GM12875 (cell line): Measurements from ENCODE around the gene WNK2.

ENCODE experiments used
- H3K4me3 ChIP-seq: one replicate; pipeline ENCODE4 v1.5.1; 2011; ENCODE audit warnings: low read depth, low read length, control low read depth
- CTCF ChIP-seq: IDR thresholded peaks from 2 replicates; pipeline ENCODE4 v1.5.1; 2011; ENCODE audit warnings: low read depth, mild to moderate bottlenecking, control low read depth, inconsistent platforms, low read length, moderate library complexity, borderline replicate concordance; ENCODE audit not compliant: insufficient read depth

Gene WNK2

GRCh38 chr9:93264338-93265125 is 80.6 kb downstream of the WNK2 start:
- no peak overlapping the region for H3K4me3 ChIP-seq
- no peak for TF ChIP-seq CTCF

DNA sequence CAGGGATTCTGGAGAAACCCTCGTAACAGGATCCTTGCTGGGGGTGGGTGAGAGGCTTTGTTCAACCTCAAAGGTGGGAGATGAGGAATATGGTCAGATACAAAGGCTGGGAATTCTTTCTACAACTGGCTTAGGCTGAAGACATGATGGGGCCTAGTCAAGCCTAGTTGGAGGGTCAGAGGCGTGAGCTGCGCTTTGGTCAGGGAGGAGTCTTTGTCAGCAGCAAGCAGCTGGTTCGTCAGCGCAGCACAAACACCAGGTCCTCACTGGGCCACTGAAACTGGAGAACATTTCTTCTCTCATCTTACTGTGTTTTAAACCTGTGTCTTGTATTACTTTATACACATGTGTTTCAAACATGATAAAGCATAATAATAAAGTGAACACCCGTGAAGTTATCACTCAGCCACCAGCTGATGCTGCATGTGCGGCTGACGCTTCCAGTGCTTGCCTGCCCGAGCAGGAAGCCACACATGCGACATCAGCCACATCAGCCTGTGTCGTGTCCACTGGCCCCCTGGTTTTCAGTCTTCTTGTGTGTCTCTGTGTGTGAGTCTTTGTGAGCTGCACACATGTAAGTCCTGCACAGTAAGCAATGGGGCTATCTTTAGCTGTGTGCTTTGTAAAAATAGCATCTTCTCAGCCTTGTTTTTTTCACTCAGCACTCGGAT is 81.5 kb downstream of the WNK2 start:
- no peak for TF ChIP-seq CTCF
- H3K4me3 ChIP-seq = no peak overlapping the region

DNA sequence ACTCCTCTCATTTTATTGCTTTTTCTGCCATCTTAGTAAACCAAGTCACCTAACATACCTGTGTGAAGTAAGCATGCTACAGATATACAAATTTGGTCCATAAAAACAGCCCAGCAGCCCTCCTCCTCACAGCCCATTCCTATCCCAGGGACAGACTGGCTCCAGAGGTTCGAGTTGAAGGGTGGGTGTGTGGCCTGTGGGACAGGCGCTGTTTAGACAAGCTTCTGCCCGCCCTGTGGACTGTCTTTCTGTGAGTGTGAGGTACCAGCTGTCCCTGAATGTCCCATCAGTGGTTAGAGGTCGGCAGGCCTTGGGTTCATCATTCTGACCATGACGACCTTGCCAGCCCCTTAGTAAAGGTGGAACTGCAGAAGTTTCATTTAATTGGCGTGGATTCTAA is 82.0 kb downstream of the WNK2 start:
- TF ChIP-seq CTCF = no peak
- no peak overlapping the region for H3K4me3 ChIP-seq

GRCh38 chr9:93266521-93267001 is 82.6 kb downstream of the WNK2 start:
- TF ChIP-seq CTCF = no peak
- H3K4me3 ChIP-seq = no peak overlapping the region

GRCh38 chr9:93267091-93267541 is 83.2 kb downstream of the WNK2 start:
- no peak for TF ChIP-seq CTCF
- H3K4me3 ChIP-seq = no peak overlapping the region

DNA sequence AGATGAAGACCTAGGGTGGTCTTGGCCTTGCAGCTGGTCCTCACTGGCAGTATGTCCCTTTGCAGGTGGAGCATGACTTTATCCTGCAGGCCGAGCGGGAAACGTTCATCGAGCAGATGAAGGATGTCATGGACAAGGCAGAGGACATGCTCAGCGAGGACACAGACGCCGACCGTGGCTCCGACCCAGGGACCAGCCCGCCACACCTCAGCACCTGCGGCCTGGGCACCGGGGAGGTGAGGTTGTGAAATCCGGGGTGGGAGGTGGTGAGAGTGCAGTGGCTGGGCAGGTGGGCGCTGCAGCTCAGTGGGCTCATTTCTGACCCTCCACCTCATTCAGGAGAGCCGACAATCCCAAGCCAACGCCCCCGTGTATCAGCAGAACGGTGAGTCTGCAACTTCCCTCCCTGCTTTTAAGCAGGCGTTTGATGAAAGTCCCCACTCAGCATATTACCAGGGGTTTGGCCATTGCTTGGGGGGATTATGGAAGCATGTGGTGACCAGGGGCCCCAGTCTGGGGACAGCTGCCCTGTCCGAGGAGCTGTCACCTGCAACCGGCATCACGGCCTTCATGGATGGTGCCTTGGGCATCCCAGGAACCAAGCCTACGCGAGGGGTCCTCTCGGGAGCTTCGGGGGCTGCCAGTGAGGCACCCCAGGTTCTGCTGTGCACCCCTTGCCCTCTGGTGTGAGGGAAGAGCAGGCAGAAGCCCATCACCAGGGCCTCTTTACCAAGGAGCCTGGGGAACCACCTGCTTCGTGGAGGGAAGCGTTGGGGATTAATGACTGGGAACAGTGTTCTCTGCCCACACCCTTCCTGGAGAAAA is 84.0 kb downstream of the WNK2 start:
- no peak for TF ChIP-seq CTCF
- no peak overlapping the region for H3K4me3 ChIP-seq
